Uterus (tissue), 2 donors: ENCODE results near the gene NCL.

ENCODE experiments used
- CTCF ChIP-seq, 4 experiments: fragments of 200-600 bp in 2 of 4; fragments of 450-650 bp in 2 of 4; sonication (generic) in 2 of 4; IDR thresholded peaks; one replicate each; pipeline ENCODE4 v1.5.1; 2016 to 2019; ENCODE audit warnings: antibody characterized with exemption in 4 of 4, mild to moderate bottlenecking in 2 of 4, moderate library complexity in 1 of 4
- POLR2A ChIP-seq, 2 donors: fragments of 450-650 bp; IDR thresholded peaks; one replicate each; pipeline ENCODE4 v1.6.1; 2016; ENCODE audit warnings: antibody characterized with exemption in 2 of 2, mild to moderate bottlenecking in 1 of 2, moderate library complexity in 1 of 2

- no peak for TF ChIP-seq CTCF (IDR thresholded peaks at IDR 0.05)
- TF ChIP-seq POLR2A (IDR thresholded peaks at IDR 0.05), result no peak
Observed at GRCh38 chr2:231415029-231415428, 49.3 kb downstream of the NCL start.
